ENCODE measurements around the gene NALF2.

NALF2 gene

DNA sequence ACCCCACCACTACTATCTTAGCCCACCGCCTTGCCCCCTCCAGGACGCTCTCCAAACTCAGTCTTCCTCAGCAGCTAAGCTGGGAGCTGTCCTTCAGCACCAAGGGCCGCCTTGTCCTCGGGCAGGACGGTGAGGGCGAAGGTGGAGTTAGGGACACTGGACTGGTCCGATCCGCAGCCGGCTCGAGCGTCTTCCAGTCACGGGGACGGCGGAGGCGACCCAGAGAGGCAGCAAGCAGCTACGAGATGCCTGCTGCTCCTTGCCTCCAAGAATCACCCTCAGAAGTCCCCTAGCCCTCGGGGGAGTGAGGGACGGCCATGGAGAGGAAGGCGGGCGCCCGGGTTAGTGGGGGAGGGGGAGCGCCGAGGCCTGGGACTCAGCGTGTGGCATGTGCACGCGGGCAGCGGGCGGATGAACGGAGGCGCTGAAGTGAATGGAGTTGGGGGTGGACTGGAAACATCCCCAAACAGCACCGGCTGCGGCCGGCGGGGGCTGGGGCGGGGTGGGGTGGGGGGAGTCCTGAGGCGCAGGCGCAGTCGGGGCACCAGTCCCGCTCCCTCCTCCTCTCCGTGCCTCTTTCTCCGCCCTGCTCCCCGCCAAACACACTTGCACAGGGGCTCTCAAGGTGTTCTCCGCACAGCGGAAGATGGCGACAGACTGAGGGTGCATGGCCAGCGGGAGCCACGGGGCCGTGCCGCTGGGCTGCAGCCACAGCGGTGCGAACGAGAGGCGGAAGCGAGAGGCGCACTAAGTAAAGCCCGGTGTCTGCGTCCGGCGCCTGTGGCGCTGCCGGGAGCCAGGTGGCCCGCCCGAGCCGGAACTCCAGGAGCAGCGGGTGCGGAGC, at the start of gene NALF2:
NALF2 (plus strand) TSS at position 545 of the 844 bp plus-strand sequence. CDS start 957 bp downstream, outside the sequence.
- TF ChIP-seq, protein P1, sequence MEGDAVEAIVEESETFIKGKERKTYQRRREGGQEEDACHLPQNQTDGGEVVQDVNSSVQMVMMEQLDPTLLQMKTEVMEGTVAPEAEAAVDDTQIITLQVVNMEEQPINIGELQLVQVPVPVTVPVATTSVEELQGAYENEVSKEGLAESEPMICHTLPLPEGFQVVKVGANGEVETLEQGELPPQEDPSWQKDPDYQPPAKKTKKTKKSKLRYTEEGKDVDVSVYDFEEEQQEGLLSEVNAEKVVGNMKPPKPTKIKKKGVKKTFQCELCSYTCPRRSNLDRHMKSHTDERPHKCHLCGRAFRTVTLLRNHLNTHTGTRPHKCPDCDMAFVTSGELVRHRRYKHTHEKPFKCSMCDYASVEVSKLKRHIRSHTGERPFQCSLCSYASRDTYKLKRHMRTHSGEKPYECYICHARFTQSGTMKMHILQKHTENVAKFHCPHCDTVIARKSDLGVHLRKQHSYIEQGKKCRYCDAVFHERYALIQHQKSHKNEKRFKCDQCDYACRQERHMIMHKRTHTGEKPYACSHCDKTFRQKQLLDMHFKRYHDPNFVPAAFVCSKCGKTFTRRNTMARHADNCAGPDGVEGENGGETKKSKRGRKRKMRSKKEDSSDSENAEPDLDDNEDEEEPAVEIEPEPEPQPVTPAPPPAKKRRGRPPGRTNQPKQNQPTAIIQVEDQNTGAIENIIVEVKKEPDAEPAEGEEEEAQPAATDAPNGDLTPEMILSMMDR (IDR thresholded peaks at IDR 0.05; ENCODE audit: low read depth, low read length, missing control alignments), result no peak
- in situ Hi-C loops (cut with HindIII; ENCODE audit: low sequenced_read_pairs), result no loop called here
- no peak for DNase-seq (ENCODE audit: low read depth)
- H3K4me3 ChIP-seq (ENCODE audit: low read depth, low read length), result peak within 1 kb of the TSS; percentile 24

DNA sequence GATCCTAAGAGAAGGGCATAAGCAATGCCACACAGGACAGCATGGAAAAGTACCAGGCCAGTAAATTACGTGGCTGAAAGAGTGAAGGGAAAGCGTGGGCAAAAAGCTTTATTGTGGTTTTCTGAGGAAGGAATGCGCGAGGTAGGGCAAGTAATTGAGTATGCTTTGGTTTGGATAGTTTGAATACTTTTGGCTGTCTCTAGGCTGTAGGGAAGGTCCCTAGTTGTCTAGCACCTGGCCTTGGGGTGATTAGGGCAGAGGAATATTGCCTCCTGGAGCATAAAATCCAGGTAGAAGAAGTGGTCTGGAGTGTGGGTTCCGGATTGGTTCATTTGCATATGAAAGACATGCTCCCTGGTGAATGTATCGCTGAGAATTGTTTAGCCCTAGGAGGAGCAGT, 46.4 kb upstream of the NALF2 start:
- in situ Hi-C loops (cut with HindIII; ENCODE audit: low sequenced_read_pairs), result no loop called here
- no peak for DNase-seq (ENCODE audit: low read depth)
- no peak overlapping the region for H3K4me3 ChIP-seq (ENCODE audit: low read depth, low read length)
- TF ChIP-seq, protein P1 (IDR thresholded peaks at IDR 0.05; ENCODE audit: low read depth, low read length, missing control alignments), result no peak

DNA sequence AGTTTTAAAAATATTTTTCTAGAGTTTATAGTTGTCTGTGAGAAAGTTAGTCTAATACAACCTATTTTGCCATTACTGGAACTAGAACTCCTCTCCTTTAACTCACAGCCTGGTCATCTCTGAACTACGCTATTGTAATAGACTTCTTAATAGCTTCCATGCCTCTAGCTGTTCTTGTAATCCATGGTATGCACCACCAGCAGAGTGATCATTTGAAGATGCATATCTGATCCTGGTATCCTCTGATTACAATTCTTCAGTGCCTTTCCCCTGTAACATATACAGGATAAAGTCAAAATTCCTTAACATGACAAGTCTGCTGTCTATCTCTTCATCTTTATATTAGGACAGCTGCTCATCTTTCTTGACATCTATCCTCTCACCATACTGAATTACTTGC, 37.6 kb upstream of the NALF2 start:
- H3K4me3 ChIP-seq (ENCODE audit: low read depth, low read length), result no peak overlapping the region
- in situ Hi-C loops (cut with HindIII; ENCODE audit: low sequenced_read_pairs), result no loop called here
- TF ChIP-seq, protein P1 (IDR thresholded peaks at IDR 0.05; ENCODE audit: low read depth, low read length, missing control alignments), result no peak
- DNase-seq (ENCODE audit: low read depth), result no peak

DNA sequence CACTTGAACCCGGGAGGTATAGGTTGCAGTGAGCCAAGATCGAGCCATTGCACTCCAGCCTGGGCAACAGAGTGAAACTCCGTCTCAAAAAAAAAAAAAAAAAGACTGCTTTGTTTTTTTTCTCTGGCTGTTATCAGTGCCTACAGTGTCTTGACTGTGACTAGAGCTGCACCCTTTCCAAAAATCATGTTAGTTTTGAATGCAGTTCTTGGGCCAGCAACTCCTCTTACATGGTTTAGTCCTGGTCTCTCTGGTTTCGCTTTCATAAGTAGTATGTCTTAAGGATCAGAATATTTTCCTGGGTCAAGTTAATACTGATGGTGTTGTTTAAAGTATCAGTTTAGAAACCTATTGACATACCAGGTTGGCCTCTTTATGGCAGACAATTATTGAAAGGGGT, 34.2 kb upstream of the NALF2 start:
- in situ Hi-C loops (cut with HindIII; ENCODE audit: low sequenced_read_pairs), result no loop called here
- DNase-seq (ENCODE audit: low read depth), result no peak

DNA sequence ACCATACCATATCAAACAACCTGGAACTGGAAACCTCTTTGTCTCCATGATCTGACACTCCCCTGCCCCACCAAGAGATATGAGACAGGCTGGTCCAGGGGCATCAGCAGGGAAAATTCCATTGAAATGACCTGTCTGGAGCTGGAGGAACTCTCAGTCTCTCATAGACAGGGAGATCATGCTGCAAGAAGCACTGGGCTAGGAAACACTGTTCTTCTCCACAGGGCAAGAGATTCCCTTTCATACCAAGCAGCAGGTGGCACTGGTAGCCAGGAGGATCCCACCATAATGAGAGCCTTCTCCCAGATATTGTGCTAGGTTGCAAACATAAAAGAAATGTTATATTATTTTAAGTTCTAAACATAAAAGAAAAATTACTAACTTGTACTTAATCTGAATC, 14.5 kb upstream of the NALF2 start:
- no peak for DNase-seq (ENCODE audit: low read depth)
- in situ Hi-C loops (cut with HindIII; ENCODE audit: low sequenced_read_pairs), result no loop called here
- TF ChIP-seq, protein P1 (IDR thresholded peaks at IDR 0.05; ENCODE audit: low read depth, low read length, missing control alignments), result no peak
- H3K4me3 ChIP-seq (ENCODE audit: low read depth, low read length), result no peak overlapping the region

More for the DNA sequence above, 34.2 kb upstream of the NALF2 start:
- TF ChIP-seq, protein P1 (IDR thresholded peaks at IDR 0.05; ENCODE audit: low read depth, low read length, missing control alignments), result no peak
- H3K4me3 ChIP-seq (ENCODE audit: low read depth, low read length), result no peak overlapping the region

DNA sequence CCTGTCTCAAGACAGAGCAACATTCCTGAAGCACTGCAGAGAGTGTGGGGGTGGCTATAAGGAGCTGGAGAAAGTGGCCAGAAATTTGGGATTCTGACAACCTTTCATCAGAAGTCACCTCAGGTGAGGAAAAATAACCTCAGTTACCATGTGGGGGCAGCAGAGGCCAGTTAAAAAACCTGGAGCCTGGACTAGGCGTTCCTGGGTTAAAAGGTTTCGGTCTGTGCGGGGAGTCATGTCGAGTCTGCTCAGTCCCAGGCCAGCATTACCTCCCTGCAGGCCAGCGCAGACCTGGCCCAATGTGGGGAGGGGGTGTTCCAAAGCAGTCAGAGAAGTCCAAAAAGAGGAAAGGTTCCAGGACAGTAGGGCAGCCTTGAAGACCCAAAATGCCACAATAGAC, 10.9 kb upstream of the NALF2 start:
- in situ Hi-C loops (cut with HindIII; ENCODE audit: low sequenced_read_pairs), result no loop called here
- TF ChIP-seq, protein P1 (IDR thresholded peaks at IDR 0.05; ENCODE audit: low read depth, low read length, missing control alignments), result peak; percentile 20
- H3K4me3 ChIP-seq (ENCODE audit: low read depth, low read length), result no peak overlapping the region
- DNase-seq (ENCODE audit: low read depth), result no peak
